ENCODE results near the gene PAPOLG. TPM values are rescaled to one million over a fixed set of nuclear protein-coding genes. Genes with fewer than 3 reads are reported as not detected.
A peak's percentile ranks its signal among the peaks of the same experiment; 100 is the strongest.

Gene PAPOLG
- 15.0 and 40.0 TPM in 2 replicates for total RNA-seq (2011; cell fraction: chromatin; rRNA removed; ENCODE audit: low replicate concordance)
- 7.8 and 10.0 TPM in 2 replicates for total RNA-seq (2011; cell fraction: nucleolus; rRNA removed)
- 15.8 and 22.9 TPM in 2 replicates for total RNA-seq (2011; cell fraction: nucleoplasm; rRNA removed)
- total RNA-seq (2014; rRNA removed) (8.0 and 9.9 TPM in 2 replicates), total RNA-seq (2014; rRNA removed; fragmentation: Illumina TruSeq; extraction: Trizol) (16.3 and 17.8 TPM in 2 replicates), total RNA-seq (2015; rRNA removed; fragmentation: Illumina TruSeq; extraction: Trizol) (13.8 and 15.0 TPM in 2 replicates), total RNA-seq (2021) (10.0 and 11.1 TPM in 2 replicates), polyA plus RNA-seq (2011; rRNA removed) (14.3 and 15.2 TPM in 2 replicates), polyA plus RNA-seq (2014; fragmentation: Illumina TruSeq; extraction: Trizol) (9.7 and 11.7 TPM in 2 replicates), polyA plus RNA-seq (2014; fragmentation: Nextera tagmentation; extraction: Ambion mirVana) (1 to 10 TPM; 3.9 to 8.9 TPM), polyA plus RNA-seq (2014; rRNA removed) (4.8 and 8.4 TPM in 2 replicates), polyA minus RNA-seq (2011; rRNA and poly(A)+ RNA removed) (37.0 and 38.7 TPM in 2 replicates), Bru-seq, nascent RNA (percentile 76 among the genes with signal in this experiment), BruChase-seq, experiment 1, labeled RNA remaining after a 2-hour chase (percentile 82 among the genes with signal in this experiment), BruChase-seq, experiment 2, labeled RNA remaining after a 6-hour chase (percentile 84 among the genes with signal in this experiment)
- 4.6 and 5.1 TPM in 2 replicates for polyA plus RNA-seq (2011; cell fraction: cytosol; rRNA removed)
- 10.4 and 13.0 TPM in 2 replicates for polyA plus RNA-seq (2011; cell fraction: nucleus; rRNA removed)
- polyA plus RNA-seq (2012) = 6.1 and 6.8 TPM in 2 replicates
- 12.1 and 21.5 TPM in 2 replicates for polyA minus RNA-seq (2011; cell fraction: cytosol; rRNA and poly(A)+ RNA removed)
- 8.6 and 13.9 TPM in 2 replicates for polyA minus RNA-seq (2011; cell fraction: nucleus; rRNA and poly(A)+ RNA removed)
- long read RNA-seq, experiment 1, full-length matches to known transcripts = 7 of 16 reads
- long read RNA-seq, experiment 1, partial matches to known transcripts = 3 of 16 reads
- long read RNA-seq, experiment 1, other reads (novel, unspliced or antisense) = 6 of 16 reads
- long read RNA-seq, experiment 2, partial matches to known transcripts = 1 of 7 reads
- long read RNA-seq, experiment 2, other reads (novel, unspliced or antisense) = 6 of 7 reads
- long read RNA-seq, experiment 3, full-length matches to known transcripts = 3 of 7 reads
- long read RNA-seq, experiment 3, partial matches to known transcripts = 3 of 7 reads
- long read RNA-seq, experiment 3, other reads (novel, unspliced or antisense) = 1 of 7 reads

GRCh38 chr2:60756097-60757087 lies at the start of gene PAPOLG:
PAPOLG (plus strand) TSS chr2:60756268; CDS start chr2:60756479, 211 bp downstream.
- POLR2A ChIA-PET = interaction anchor here (0.6 to 3.0 kb wide), 14 partner anchors 9 to 493 kb away, joined by 3 to 23 read pairs (median 4); no protein-coding TSS in a partner anchor
- H3K4me3 ChIP-seq = peak within 1 kb of the TSS; percentile 74
- H3K36me3 ChIP-seq (ENCODE audit: control insufficient read depth, insufficient read depth, low read length) = peaks cover 24% of the 10 kb centered on the region
- peak; percentile 98 for ATAC-seq
- H3K79me2 ChIP-seq (ENCODE audit: control insufficient read depth, insufficient read depth, low read length) = peaks cover 37% of the 10 kb centered on the region
- no peaks in the 10 kb centered on the region for H3K27me3 ChIP-seq (ENCODE audit: control insufficient read depth in 2 of 2, insufficient read depth in 2 of 2, low read length in 2 of 2)
- CTCF ChIA-PET (ENCODE audit: low intra/inter-chr PET ratio) = interaction anchor here (0.7 kb wide), 1 partner anchor 42 kb away, joined by 3 read pairs; no protein-coding TSS in a partner anchor
- WGBS (ENCODE audit: insufficient coverage, low coverage, missing lambda C conversion rate) = under 1% methylated on average over 40 of the region's 58 CpGs
- FAIRE-seq = peak; percentile 92
- no peaks in the 10 kb centered on the region for H3K9me1 ChIP-seq (ENCODE audit: control insufficient read depth, insufficient read depth, low read length)
- H2AFZ ChIP-seq (ENCODE audit: low read depth, low read length) = peak within 1 kb of the TSS; percentile 97
- H3K9ac ChIP-seq (ENCODE audit: insufficient read depth in 1 of 2, low read depth in 2 of 2, low read length in 2 of 2) = peak within 1 kb of the TSS; percentile 85 to 97
- peak; percentile 96 to 98 (median 98) for DNase-seq (ENCODE audit: extremely low read depth in 1 of 4, low spot score in 3 of 4)
- peaks cover 3 to 4% of the 10 kb centered on the region in 2 experiments; a peak in 3 of 5 replicates for H3K4me1 ChIP-seq (replicated peaks in 1 of 2; ENCODE audit: control insufficient read depth in 2 of 2, insufficient read depth in 2 of 2, low read length in 2 of 2)
- no TSS peak for BruUV-seq (replicated peaks)
- in situ Hi-C loops (cut with MboI) (no loop called here), intact Hi-C loops (cut with micrococcal nuclease) (no loop called here)
- peaks cover 5% of the 10 kb centered on the region; the same call in 1 of the 2 replicates for H4K20me1 ChIP-seq (replicated peaks; ENCODE audit: control insufficient read depth, insufficient read depth, low read length)
- H3K4me2 ChIP-seq (ENCODE audit: insufficient read depth, low read length) = peak within 1 kb of the TSS; percentile 94
- peak within 1 kb of the TSS; percentile 89 for H3K27ac ChIP-seq (ENCODE audit: extremely low read depth, low read depth, low read length)
- H3K9me3 ChIP-seq (replicated peaks; ENCODE audit: control insufficient read depth, insufficient read depth, low read depth, low read length) = no peaks in the 10 kb centered on the region
- TF ChIP-seq ZNF197 (CRISPR knock-in tag; IDR thresholded peaks at IDR 0.05; ENCODE audit: low read depth) (no peak), ELF2 (CRISPR knock-in tag; IDR thresholded peaks at IDR 0.05) (no peak), POLR2A (conservative IDR thresholded peaks at IDR 0.05) (peak; percentile 96), TEAD2 (tag; IDR thresholded peaks at IDR 0.05) (no peak), E2F8 (IDR thresholded peaks at IDR 0.05; ENCODE audit: low read depth, partially characterized antibody) (no peak), DIDO1 (tag; IDR thresholded peaks at IDR 0.05; ENCODE audit: low read depth) (0 out of 2 replicates have a peak, but pooled peaks have one; percentile 24), ZBTB7A (IDR thresholded peaks at IDR 0.05; ENCODE audit: borderline replicate concordance, control insufficient read depth, low read depth, low read length) (no peak), MAFG (tag; conservative IDR thresholded peaks at IDR 0.05) (no peak), HSF4 (CRISPR knock-in tag; IDR thresholded peaks at IDR 0.05; ENCODE audit: borderline replicate concordance) (no peak), MTA1 (IDR thresholded peaks at IDR 0.05; ENCODE audit: borderline replicate concordance) (no peak), VEZF1 (CRISPR knock-in tag; IDR thresholded peaks at IDR 0.05) (peak; percentile 7; the same call in 1 of the 2 replicates)
